NCI-H2196 (cell line): ENCODE results near the gene COP1.

Experiments used
- DNase-seq: peaks from one replicate; lab custom pipeline; 2025; ENCODE audit not compliant: unreplicated experiment; lab: John Stamatoyannopoulos, UW

COP1 gene

GRCh38 chr1:175902281-175902680 lies 304.8 kb downstream of the COP1 start:
- DNase-seq: no peak

DNA sequence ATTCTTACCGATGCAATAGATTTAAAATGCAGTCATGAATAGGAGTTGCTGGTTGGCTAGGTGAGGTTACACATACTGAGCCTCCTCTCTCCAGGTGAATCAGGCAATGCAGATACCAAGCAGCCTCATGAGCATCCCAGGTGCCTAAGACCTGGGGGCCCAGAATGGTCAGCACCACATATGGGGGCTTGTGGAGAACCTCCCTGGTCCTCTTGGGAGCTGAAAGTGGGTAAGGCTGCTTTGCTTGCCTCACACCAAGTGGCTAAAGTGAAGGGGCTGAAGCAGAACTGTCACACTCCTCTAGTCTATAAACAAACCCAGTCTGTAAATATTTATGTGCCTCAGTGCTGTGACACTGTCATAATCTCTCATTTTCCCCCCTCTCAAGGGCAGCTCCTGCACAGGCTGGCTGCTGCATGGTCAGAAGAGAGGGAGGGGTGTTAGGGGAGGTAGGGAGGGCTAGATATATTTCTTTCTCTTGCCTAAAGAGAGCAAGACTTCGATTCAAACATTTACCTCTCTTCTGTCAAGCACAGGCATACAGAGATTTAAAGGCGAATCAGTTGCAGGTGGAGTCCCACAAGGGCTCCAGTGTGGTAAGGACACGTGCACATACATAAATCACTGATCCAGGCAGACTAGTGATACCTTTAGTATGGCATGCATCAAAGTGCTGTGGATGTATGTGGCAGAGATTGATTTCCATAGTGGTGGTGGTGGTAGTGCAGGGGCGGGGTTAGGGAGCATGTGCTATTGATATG lies 305.8 kb downstream of the COP1 start:
- DNase-seq: no peak

DNA sequence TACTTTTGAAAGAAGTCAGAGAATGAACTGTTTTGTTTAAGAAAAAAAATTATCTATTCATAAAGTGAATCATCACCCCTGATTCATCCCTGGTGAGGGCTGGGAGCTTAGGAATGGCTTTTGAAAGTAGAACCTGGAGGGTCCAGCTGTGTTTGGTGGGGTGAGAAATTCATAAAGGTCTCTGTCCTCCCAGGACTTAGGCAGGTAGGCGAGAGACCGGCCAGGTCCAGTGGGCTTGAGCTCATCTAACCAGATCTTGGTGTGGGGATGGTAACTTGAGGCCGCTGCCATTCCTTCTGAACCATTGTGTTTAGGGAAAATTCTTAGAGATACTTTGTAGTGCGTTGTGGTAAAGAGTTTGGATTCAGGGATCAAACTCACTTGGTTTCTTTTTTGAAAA lies 306.9 kb downstream of the COP1 start:
- no peak for DNase-seq

DNA sequence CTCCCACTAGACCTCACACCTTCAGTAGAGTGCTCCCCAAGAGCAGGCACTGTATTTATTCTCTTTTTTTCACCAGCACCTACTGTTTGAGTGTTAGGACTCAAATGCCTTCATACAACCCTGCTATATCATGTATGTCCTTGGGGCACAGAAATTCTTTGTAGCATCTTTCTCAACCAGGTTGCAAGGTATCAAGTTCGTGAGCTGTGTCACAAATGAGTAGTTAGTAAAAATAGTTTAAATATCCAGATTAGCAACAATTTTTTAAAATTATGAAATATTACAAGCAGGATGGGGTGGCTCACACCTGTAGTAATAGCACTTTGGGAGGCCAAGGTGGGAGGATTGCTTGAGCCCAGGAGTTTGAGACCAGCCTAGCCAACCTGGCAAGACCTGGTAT lies 311.1 kb downstream of the COP1 start:
- no peak for DNase-seq
